ENCODE data around the gene TMEM205. TPM values are rescaled to one million over a fixed set of nuclear protein-coding genes. Genes with fewer than 3 reads are reported as not detected.

TMEM205 gene
- total RNA-seq, 5 donors from 2014 or later (not counting 1 experiment from before 2014, with no cell fraction given), result 15.6 to 32.9 (median 27.0) TPM

DNA sequence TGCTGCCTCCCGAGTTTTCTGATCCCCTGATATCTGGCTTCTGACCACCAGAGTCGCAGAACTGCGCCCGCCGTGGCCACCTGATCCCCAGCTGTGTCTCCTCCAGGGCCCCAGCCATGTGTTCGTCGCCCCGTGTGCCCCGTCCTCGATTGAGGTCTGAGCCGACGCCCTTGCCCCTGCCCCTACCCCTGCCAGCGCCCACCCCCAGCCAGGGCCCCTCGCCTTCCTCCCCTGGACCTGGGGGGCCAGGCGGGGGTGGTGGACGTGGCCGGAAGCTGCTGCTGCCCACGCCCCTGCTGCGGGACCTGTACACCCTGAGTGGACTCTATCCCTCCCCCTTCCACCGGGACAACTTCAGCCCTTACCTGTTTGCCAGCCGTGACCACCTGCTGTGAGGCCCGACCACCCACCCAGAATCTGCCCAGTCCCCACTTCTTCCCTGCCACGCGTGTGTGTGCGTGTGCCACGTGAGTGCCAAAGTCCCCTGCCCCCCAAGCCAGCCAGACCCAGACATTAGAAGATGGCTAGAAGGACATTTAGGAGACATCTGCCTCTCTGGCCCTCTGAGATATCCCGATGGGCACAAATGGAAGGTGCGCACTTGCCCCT, 18.3 kb upstream of the TMEM205 start:
- WGBS (ENCODE audit: insufficient coverage), result 88% methylated on average over 19 of the region's 28 CpGs
- ATAC-seq (replicated peaks in 1 of 4), result no peak
- no peaks in the 10 kb centered on the region for H3K27me3 ChIP-seq (replicated peaks in 1 of 2; ENCODE audit: control insufficient read depth in 2 of 2, extremely low read depth in 1 of 2, insufficient read depth in 2 of 2, low read length in 1 of 2)
- ChIA-PET CTCF (no interaction called here), POLR2A (no interaction called here)
- Mint-ChIP-seq H3K27me3 (no peaks in the 10 kb centered on the region), H3K4me3 (no peak overlapping the region), H3K9me3 (no peaks in the 10 kb centered on the region), H3K27ac (no peak overlapping the region), H3K4me1 (no peaks in the 10 kb centered on the region), H3K36me3 (peaks cover 26% of the 10 kb centered on the region)
- no peak for DNase-seq
- H3K36me3 ChIP-seq (ENCODE audit: control insufficient read depth in 2 of 2, extremely low read depth in 1 of 2, insufficient read depth in 1 of 2, low read length in 1 of 2), result peaks cover 0 to 15% of the 10 kb centered on the region in 2 donors
- H3K4me3 ChIP-seq (ENCODE audit: control insufficient read depth in 1 of 2, extremely low read depth in 1 of 2, low read length in 1 of 2), result no peak overlapping the region
- H3K9me3 ChIP-seq, result no peaks in the 10 kb centered on the region
- no peaks in the 10 kb centered on the region for H3K4me1 ChIP-seq (ENCODE audit: control insufficient read depth in 1 of 2, extremely low read depth in 1 of 2, insufficient read depth in 2 of 2, low read length in 2 of 2)
- H3K27ac ChIP-seq (ENCODE audit: low read length), result no peak overlapping the region

DNA sequence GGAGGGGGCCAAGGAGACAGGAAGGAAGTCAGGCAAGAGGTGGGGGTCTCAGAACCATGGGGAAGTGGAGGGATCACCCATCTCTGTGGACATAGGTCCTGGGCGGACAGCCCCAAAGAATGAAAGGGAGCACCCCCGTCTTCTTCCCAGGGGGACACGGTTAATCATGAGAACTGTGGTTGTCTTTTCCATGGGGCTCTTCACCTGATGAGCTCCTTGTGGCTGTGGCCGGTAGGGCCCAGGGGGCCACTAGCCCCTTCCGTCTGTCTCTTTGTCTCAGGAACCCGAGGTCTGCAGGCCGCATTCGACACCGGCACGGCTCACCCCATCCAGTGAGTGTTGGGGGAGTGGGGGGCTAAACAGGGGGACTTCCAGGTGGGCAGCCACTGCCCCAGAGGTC, 17.8 kb upstream of the TMEM205 start:
- WGBS (ENCODE audit: insufficient coverage), result 84% methylated on average over 3 of the region's 10 CpGs
- DNase-seq (no peak), ATAC-seq (replicated peaks in 1 of 4) (no peak)
- Histone ChIP-seq H3K9me3 (no peaks in the 10 kb centered on the region), H3K36me3 (ENCODE audit: control insufficient read depth in 2 of 2, extremely low read depth in 1 of 2, insufficient read depth in 1 of 2, low read length in 1 of 2) (peaks cover 0 to 10% of the 10 kb centered on the region in 2 donors), H3K4me3 (ENCODE audit: control insufficient read depth in 1 of 2, extremely low read depth in 1 of 2, low read length in 1 of 2) (no peak overlapping the region), H3K4me1 (ENCODE audit: control insufficient read depth in 1 of 2, extremely low read depth in 1 of 2, insufficient read depth in 2 of 2, low read length in 2 of 2) (no peaks in the 10 kb centered on the region), H3K27me3 (replicated peaks in 1 of 2; ENCODE audit: control insufficient read depth in 2 of 2, extremely low read depth in 1 of 2, insufficient read depth in 2 of 2, low read length in 1 of 2) (no peaks in the 10 kb centered on the region), H3K27ac (ENCODE audit: low read length) (no peak overlapping the region)
- Mint-ChIP-seq H3K4me1 (no peaks in the 10 kb centered on the region), H3K27me3 (no peaks in the 10 kb centered on the region), H3K27ac (no peak overlapping the region), H3K4me3 (no peak overlapping the region), H3K9me3 (no peaks in the 10 kb centered on the region), H3K36me3 (peaks cover 21% of the 10 kb centered on the region)
- ChIA-PET CTCF (no interaction called here), POLR2A (interaction anchor here in 1 of 2 donors (0.7 kb wide), 1 partner anchor 81 kb away, joined by 3 read pairs; no protein-coding TSS in a partner anchor)

DNA sequence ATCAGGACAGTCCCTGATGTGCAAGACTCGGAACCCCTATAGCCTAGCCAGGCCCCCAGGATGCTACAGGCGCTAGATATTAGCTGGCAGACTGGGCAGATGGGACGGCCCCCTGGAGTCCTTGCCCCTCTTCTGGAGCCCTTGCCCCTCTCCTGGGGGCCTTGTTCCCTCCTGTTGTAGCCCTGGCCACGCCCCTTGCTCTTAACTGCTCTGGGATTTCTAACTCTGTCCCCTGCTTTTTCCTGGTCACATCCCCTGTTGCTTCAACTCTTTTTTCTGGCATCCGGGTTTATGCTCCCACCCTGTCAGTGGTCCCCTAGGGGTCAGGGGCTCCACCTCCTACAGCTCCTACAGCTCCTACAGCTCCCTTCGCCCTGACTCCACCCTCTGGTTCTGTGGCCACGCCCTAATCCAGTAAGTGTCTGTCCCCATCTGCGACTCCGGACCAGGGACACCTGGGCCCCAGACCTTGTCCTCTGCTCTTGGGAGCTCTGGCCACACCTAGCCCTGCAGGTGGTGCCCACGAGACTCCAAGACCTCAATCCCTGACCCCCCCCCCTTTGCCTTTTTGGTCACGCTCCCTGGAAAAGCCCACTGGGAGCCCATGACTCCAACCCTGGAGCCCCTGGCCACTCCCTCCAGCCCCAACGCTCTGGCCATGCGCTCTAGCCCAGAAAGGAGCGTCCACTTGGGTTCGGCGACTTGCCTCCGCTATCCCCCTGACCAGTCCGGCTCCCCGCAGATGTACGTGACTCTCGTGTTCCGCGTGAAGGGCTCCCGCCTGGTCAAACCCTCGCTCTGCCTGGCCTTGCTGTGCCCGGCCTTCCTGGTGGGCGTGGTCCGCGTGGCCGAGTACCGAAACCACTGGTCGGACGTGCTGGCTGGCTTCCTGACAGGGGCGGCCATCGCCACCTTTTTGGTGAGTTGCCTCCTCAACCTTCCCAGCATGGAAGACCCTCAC, 16.0 kb upstream of the TMEM205 start:
- Histone ChIP-seq H3K27ac (ENCODE audit: low read length) (no peak overlapping the region), H3K4me3 (ENCODE audit: control insufficient read depth in 1 of 2, extremely low read depth in 1 of 2, low read length in 1 of 2) (no peak overlapping the region), H3K4me1 (ENCODE audit: control insufficient read depth in 1 of 2, extremely low read depth in 1 of 2, insufficient read depth in 2 of 2, low read length in 2 of 2) (no peaks in the 10 kb centered on the region), H3K9me3 (no peaks in the 10 kb centered on the region), H3K27me3 (replicated peaks in 1 of 2; ENCODE audit: control insufficient read depth in 2 of 2, extremely low read depth in 1 of 2, insufficient read depth in 2 of 2, low read length in 1 of 2) (no peaks in the 10 kb centered on the region), H3K36me3 (ENCODE audit: control insufficient read depth in 2 of 2, extremely low read depth in 1 of 2, insufficient read depth in 1 of 2, low read length in 1 of 2) (peaks cover 0 to 6% of the 10 kb centered on the region in 2 donors)
- Mint-ChIP-seq H3K4me1 (no peaks in the 10 kb centered on the region), H3K4me3 (no peak overlapping the region), H3K9me3 (no peaks in the 10 kb centered on the region), H3K27ac (no peak overlapping the region), H3K27me3 (no peaks in the 10 kb centered on the region), H3K36me3 (peaks cover 11% of the 10 kb centered on the region)
- DNase-seq (no peak), ATAC-seq (replicated peaks in 1 of 4) (peak in 1 of 4 experiments; percentile 13)
- ChIA-PET CTCF (interaction anchor here in 1 of 2 donors (0.6 to 0.7 kb wide), 2 partner anchors 22 to 495 kb away, joined by 3 to 10 read pairs; partner anchors contain the start of gene EPOR), POLR2A (no interaction called here)
- WGBS (ENCODE audit: insufficient coverage), result 94% methylated on average over 25 of the region's 35 CpGs

- Histone ChIP-seq H3K27me3 (replicated peaks in 1 of 2; ENCODE audit: control insufficient read depth in 2 of 2, extremely low read depth in 1 of 2, insufficient read depth in 2 of 2, low read length in 1 of 2) (peaks cover 0 to 6% of the 10 kb centered on the region in 2 experiments), H3K36me3 (ENCODE audit: control insufficient read depth in 2 of 2, extremely low read depth in 1 of 2, insufficient read depth in 1 of 2, low read length in 1 of 2) (peaks cover 0 to 5% of the 10 kb centered on the region in 2 donors), H3K4me3 (ENCODE audit: control insufficient read depth in 1 of 2, extremely low read depth in 1 of 2, low read length in 1 of 2) (no peak overlapping the region), H3K9me3 (no peaks in the 10 kb centered on the region), H3K27ac (ENCODE audit: low read length) (no peak overlapping the region), H3K4me1 (ENCODE audit: control insufficient read depth in 1 of 2, extremely low read depth in 1 of 2, insufficient read depth in 2 of 2, low read length in 2 of 2) (peaks cover 0 to 2% of the 10 kb centered on the region in 2 experiments)
- H3K36me3 Mint-ChIP-seq, result peaks cover 11% of the 10 kb centered on the region
- WGBS (ENCODE audit: insufficient coverage), result 90% methylated on average over 39 of the region's 43 CpGs
- H3K27ac Mint-ChIP-seq, result no peak overlapping the region
- no peak overlapping the region for H3K4me3 Mint-ChIP-seq
- peaks cover 3% of the 10 kb centered on the region in 2 donors for H3K27me3 Mint-ChIP-seq
- H3K4me1 Mint-ChIP-seq, result peaks cover 2 to 4% (median 3%) of the 10 kb centered on the region in 3 donors
- H3K9me3 Mint-ChIP-seq, result no peaks in the 10 kb centered on the region
- ATAC-seq (replicated peaks in 1 of 4) (no peak), DNase-seq (no peak)
- ChIA-PET CTCF (interaction anchor here in 1 of 2 donors (0.6 kb wide), 1 partner anchor 494 kb away, joined by 10 read pairs; no protein-coding TSS in a partner anchor), POLR2A (no interaction called here)
Measured at GRCh38 chr19:11361037-11361770, 15.1 kb upstream of the TMEM205 start.

- POLR2A ChIA-PET, result interaction anchor here in 1 of 2 donors (0.6 kb wide), 1 partner anchor 15 kb away, joined by 6 read pairs; no protein-coding TSS in a partner anchor
- H3K4me1 ChIP-seq (ENCODE audit: control insufficient read depth in 1 of 2, extremely low read depth in 1 of 2, insufficient read depth in 2 of 2, low read length in 2 of 2), result peaks cover 4 to 18% of the 10 kb centered on the region in 2 experiments
- ATAC-seq (replicated peaks in 1 of 4), result no peak
- no peak overlapping the region for H3K27ac Mint-ChIP-seq
- 92% methylated on average over 11 of the region's 11 CpGs for WGBS (ENCODE audit: insufficient coverage)
- CTCF ChIA-PET, result no interaction called here
- no peak overlapping the region for H3K27ac ChIP-seq (ENCODE audit: low read length)
- peaks cover 0 to 13% of the 10 kb centered on the region in 2 experiments for H3K27me3 ChIP-seq (replicated peaks in 1 of 2; ENCODE audit: control insufficient read depth in 2 of 2, extremely low read depth in 1 of 2, insufficient read depth in 2 of 2, low read length in 1 of 2)
- DNase-seq, result no peak
- H3K27me3 Mint-ChIP-seq, result peaks cover 8 to 9% of the 10 kb centered on the region in 2 donors
- no peaks in the 10 kb centered on the region for H3K36me3 Mint-ChIP-seq
- H3K36me3 ChIP-seq (ENCODE audit: control insufficient read depth in 2 of 2, extremely low read depth in 1 of 2, insufficient read depth in 1 of 2, low read length in 1 of 2), result no peaks in the 10 kb centered on the region
- H3K4me3 Mint-ChIP-seq, result no peak overlapping the region
- no peaks in the 10 kb centered on the region for H3K9me3 Mint-ChIP-seq
- no peak overlapping the region for H3K4me3 ChIP-seq (ENCODE audit: control insufficient read depth in 1 of 2, extremely low read depth in 1 of 2, low read length in 1 of 2)
- H3K4me1 Mint-ChIP-seq, result peaks cover 9 to 18% (median 13%) of the 10 kb centered on the region in 3 donors
- H3K9me3 ChIP-seq, result no peaks in the 10 kb centered on the region
Measured at GRCh38 chr19:11359421-11359820, 13.4 kb upstream of the TMEM205 start.
